HG02678 (cell line): ENCODE measurements around the gene OR7E24.
"Not testable (repeated sequence)": the region's sequence is repeated elsewhere in the genome, so short reads cannot be mapped to it uniquely, and the experiment has no call there.

Experiments used
- ATAC-seq: cut with Tn5 transposase; IDR thresholded peaks from one replicate; pipeline ENCODE4 v1.9.1; 2021; ENCODE audit warnings: mild to moderate bottlenecking, moderate library complexity; ENCODE audit not compliant: unreplicated experiment

The OR7E24 gene

DNA sequence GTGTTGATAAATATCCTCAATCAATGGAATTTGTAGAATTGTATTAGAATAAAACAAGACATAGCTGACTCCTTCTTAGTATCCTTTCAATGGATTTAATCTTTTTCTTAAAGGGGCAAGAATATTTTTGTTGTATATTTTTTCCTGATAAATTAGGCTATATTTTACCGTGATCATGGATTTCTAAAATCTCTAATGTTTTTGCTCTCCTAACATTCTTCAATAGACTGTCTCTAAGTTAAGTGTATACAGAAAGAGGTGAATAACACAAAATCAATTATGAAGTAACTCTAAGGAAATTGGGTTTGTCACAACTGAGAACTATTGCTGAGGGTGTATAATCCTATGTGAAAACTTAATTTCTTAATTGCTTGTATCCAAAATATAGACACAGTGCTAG lies at the start of gene OR7E24:
TSS of gene OR7E24 (plus strand) at position 301 of the 400 bp plus-strand sequence. CDS start 114 bp downstream, outside the sequence.
- no peak for ATAC-seq

DNA sequence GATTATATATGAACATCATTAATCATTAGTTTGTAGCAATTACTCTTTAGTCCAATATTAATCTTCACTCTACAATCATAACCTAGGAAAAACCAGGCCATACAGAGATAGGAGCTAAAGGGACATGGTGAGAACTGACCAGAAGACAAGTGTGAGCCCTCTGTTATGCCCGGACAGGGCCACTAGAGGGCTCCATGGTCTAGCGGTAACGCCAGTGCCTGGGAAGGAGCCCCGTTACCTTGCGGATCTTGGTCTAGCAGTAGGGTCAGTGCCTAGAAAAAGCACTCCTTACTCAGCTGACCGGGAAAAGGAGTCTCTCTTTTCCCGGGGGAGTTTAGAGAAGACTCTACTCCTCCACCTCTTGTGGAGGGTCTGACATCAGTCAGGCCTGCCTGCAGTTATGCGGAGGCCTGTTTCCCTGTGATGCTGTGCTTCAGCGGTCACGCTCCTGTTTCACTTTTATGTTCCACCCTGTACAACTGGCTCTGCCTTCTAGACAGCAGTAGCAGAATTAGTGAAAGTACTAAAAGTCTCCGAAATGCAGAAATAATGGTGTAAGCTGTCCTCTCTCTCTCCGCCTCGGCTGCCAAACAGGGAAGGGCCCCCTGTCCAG lies 45.1 kb upstream of the OR7E24 start:
- ATAC-seq = no peak

DNA sequence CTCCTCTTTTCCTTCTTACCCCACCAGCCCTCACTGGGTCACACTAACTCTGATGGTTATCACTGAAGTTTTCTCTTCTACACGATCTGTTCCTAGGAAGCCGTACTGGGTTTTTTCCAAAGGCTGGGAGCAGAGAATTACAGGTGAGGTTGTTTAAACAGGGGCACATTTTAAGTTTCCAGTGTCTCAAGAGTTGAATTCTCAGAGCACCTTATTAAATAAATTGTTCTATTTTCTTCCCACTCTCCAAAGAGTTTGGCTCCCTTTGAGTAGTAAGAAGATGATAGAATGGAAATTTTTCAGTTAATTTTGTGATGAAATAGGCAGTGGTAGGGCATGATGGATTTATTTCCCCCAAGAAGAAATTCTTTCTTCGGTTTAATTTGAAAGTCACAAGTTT lies 31.2 kb upstream of the OR7E24 start, which contains the start of gene OR7D4:
TSS of gene OR7D4 (minus strand) at position 101 of the 400 bp plus-strand sequence. CDS start 4,752 bp downstream, outside the sequence.
- ATAC-seq = no peak

DNA sequence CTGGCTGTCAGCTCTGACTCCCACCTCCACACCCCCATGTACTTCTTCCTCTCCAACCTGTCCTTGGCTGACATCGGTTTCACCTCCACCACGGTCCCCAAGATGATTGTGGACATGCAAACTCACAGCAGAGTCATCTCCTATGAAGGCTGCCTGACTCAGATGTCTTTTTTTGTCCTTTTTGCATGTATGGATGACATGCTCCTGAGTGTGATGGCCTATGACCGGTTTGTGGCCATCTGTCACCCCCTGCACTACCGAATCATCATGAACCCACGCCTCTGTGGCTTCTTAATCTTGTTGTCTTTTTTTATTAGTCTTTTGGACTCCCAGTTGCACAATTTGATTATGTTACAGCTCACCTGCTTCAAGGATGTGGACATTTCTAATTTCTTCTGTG lies 506 bp downstream of the OR7E24 start:
- ATAC-seq = no peak

DNA sequence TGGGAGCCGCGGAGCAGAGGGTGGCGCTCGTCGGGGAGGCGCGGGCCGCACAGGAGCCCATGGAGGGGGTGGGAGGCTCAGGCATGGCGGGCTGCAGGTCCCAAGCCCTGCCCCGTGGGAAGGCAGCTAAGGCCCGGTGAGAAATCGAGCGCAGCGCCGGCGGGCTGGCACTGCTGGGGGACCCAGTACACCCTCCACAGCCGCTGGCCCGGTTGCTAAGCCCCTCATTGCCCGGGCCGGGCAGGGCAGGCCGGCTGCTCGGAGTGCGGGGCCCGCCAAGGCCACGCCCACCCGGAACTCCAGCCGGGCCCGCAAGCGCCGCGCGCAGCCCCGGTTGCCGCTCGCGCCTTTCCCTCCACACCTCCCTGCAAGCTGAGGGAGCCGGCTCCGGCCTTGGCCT lies 32.8 kb downstream of the OR7E24 start:
- ATAC-seq = not testable (repeated sequence)

DNA sequence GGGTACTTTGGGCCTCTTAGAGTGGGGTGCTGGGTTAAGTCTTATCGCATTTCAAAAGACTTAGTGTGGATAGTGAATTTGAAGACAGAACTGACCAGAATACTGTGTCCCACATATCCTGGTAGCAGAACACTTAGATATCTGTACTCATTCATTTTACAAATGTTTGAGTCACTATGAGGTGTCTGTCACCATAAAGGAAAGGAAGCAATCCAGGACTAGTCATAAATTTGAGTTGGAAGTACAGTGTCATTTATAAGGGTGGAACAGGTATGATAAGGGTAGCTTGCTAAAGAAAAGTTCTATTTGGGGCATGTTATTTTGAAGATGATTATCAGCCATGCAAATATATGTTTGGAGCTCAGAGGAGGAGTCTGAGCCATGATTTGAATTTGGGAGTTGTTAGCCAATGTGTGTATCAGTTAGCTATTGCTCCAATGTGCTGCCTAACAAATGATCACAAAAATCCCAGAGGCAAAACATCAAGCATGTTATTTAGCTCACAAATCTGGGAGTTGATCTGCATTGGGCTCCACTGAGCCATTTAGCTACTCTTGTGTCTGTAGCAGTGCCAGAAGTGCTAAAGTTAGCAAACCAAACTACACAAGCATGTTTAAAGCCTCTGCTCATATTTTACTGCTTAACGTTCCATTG lies 38.6 kb downstream of the OR7E24 start:
- ATAC-seq = no peak

DNA sequence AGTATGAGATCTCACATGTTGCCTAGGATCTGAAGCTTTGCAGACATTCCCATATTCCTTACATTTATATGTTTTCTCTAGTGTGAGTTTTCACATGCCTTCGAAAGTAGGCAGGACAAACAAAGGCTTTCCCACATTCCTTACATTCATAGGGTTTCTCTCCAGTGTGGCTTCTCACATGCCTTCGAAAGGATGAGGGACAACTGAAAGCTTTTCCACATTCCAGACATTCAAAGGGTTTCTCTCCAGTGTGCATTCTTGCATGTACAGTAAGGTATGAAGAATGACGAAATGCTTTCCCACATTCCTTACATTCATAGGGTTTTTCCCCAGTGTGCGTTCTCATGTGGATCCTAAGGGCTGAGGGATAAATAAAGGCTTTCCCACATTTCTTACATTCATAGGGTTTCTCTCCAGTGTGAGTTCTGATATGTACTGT lies 44.7 kb downstream of the OR7E24 start:
- ATAC-seq = no peak

DNA sequence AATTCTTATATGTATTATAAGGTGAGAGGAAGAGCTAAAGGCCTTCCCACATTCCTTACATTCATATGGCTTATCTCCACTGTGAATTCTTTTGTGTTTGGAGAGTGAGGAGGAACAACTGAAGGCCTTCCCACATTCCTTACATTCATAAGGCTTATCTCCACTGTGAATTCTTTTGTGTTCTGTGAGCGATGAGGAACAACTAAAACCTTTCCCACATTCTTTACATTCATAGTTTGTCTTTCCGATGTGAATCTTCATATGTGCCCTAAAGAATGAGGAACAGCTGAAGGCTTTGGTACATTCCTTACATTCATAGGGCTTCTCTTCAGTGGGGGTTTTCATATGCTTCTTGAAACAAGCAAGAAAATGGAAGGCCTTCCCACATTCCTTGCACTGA lies 45.6 kb downstream of the OR7E24 start:
- ATAC-seq = no peak
